Measurements from ENCODE around the gene HPGDS. TPM values are rescaled to one million over a fixed set of nuclear protein-coding genes. Genes with fewer than 3 reads are reported as not detected.

The HPGDS gene
- total and polyA plus RNA-seq, 2 donors (not counting 1 experiment from before 2014, with no cell fraction given) = not detected

DNA sequence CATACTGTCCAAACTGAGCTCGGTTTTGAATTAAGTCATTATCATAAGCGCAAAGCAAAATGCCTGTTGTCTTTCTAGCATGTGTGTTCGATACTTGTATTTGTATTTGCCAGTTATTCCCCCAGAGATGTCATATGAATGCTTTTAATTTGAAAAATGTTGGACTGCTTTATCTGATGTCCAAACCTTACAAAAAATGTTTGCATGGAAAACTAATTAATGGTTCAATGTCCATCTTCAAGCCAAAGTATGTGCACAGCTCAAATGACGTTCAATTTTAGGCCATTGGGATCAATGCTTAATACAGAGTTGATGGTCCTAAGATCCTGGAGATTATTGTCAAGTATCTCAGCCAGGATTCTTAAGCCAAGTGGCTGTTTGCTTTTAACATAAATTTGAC, 17.2 kb upstream of the HPGDS start:
- H3K4me3 Mint-ChIP-seq = no peak overlapping the region
- no peaks in the 10 kb centered on the region for H3K27me3 ChIP-seq (replicated peaks in 1 of 4; ENCODE audit: control extremely low read depth in 1 of 4, control insufficient read depth in 3 of 4, insufficient read depth in 4 of 4, low read length in 3 of 4)
- no peaks in the 10 kb centered on the region for H4K20me1 ChIP-seq (ENCODE audit: control insufficient read depth, insufficient read depth, low read length, poor library complexity, severe bottlenecking)
- H3K36me3 ChIP-seq (replicated peaks in 1 of 2; ENCODE audit: control extremely low read depth in 1 of 2, control insufficient read depth in 1 of 2, extremely low read depth in 1 of 2, insufficient read depth in 2 of 2, low read length in 1 of 2) = no peaks in the 10 kb centered on the region
- H3K9me3 ChIP-seq (ENCODE audit: control extremely low read depth in 1 of 3, control insufficient read depth in 2 of 3, insufficient read depth in 1 of 3, low read length in 2 of 3) = no peaks in the 10 kb centered on the region
- no peaks in the 10 kb centered on the region for H3K4me1 ChIP-seq (ENCODE audit: control insufficient read depth in 2 of 2, insufficient read depth in 2 of 2, low read length in 2 of 2)
- H3K4me1 Mint-ChIP-seq = no peaks in the 10 kb centered on the region
- ATAC-seq (ENCODE audit: low read depth) = no peak
- intact Hi-C loops (cut with micrococcal nuclease) = no loop called here
- H3K4me3 ChIP-seq (ENCODE audit: control extremely low read depth in 1 of 5, extremely low read depth in 1 of 5, insufficient read depth in 1 of 5, low read depth in 2 of 5, low read length in 4 of 5) = no peak overlapping the region
- H3K9me3 Mint-ChIP-seq (ENCODE audit: insufficient read depth) = no peaks in the 10 kb centered on the region
- H3K79me2 ChIP-seq (ENCODE audit: control insufficient read depth, insufficient read depth, low read length) = no peaks in the 10 kb centered on the region
- H3K4me2 ChIP-seq (replicated peaks; ENCODE audit: low read depth, low read length, poor library complexity, severe bottlenecking) = no peak overlapping the region
- ChIA-PET POLR2A (no interaction called here), CTCF (no interaction called here)
- no peak overlapping the region for H3K27ac Mint-ChIP-seq
- no peak overlapping the region for H3K27ac ChIP-seq (ENCODE audit: low read length in 2 of 2)
- DNase-seq = no peak
- WGBS (ENCODE audit: insufficient coverage) = no CpG with 5 or more reads among the region's 4 CpGs
- H3K27me3 Mint-ChIP-seq = no peaks in the 10 kb centered on the region
- no peak for TF ChIP-seq EZH2 (IDR thresholded peaks at IDR 0.05; ENCODE audit: borderline replicate concordance, insufficient read depth, low read depth, low read length, poor library complexity, severe bottlenecking)
- TF ChIP-seq, protein P1, sequence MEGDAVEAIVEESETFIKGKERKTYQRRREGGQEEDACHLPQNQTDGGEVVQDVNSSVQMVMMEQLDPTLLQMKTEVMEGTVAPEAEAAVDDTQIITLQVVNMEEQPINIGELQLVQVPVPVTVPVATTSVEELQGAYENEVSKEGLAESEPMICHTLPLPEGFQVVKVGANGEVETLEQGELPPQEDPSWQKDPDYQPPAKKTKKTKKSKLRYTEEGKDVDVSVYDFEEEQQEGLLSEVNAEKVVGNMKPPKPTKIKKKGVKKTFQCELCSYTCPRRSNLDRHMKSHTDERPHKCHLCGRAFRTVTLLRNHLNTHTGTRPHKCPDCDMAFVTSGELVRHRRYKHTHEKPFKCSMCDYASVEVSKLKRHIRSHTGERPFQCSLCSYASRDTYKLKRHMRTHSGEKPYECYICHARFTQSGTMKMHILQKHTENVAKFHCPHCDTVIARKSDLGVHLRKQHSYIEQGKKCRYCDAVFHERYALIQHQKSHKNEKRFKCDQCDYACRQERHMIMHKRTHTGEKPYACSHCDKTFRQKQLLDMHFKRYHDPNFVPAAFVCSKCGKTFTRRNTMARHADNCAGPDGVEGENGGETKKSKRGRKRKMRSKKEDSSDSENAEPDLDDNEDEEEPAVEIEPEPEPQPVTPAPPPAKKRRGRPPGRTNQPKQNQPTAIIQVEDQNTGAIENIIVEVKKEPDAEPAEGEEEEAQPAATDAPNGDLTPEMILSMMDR (IDR thresholded peaks at IDR 0.05) = no peak
- H3K9ac ChIP-seq (ENCODE audit: low read length) = no peak overlapping the region
- no peak overlapping the region for H2AFZ ChIP-seq (ENCODE audit: insufficient read depth, low read depth, low read length, poor library complexity, severe bottlenecking)

DNA sequence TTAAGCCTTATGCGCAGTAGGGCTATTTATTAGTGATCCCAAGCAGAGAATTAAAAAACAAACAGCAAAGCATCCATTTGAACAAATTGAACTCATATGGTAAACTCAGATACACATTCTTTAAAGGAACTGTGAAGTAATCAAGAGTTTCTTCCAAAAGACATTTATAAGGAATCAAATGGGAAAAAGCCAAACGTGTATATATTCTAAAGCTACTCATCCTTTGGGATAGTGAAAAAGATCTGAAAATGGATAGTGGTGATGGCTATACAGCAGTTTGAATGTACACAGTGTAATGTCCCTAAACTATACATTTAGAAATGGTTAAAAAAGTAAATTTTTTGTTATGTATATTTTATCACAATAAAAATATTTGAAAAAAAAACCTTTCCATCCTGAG, 16.6 kb upstream of the HPGDS start:
- no peak overlapping the region for H3K4me3 ChIP-seq (ENCODE audit: control extremely low read depth in 1 of 5, extremely low read depth in 1 of 5, insufficient read depth in 1 of 5, low read depth in 2 of 5, low read length in 4 of 5)
- H3K9me3 ChIP-seq (ENCODE audit: control extremely low read depth in 1 of 3, control insufficient read depth in 2 of 3, insufficient read depth in 1 of 3, low read length in 2 of 3) = no peaks in the 10 kb centered on the region
- no peak overlapping the region for H3K4me3 Mint-ChIP-seq
- H4K20me1 ChIP-seq (ENCODE audit: control insufficient read depth, insufficient read depth, low read length, poor library complexity, severe bottlenecking) = no peaks in the 10 kb centered on the region
- H3K79me2 ChIP-seq (ENCODE audit: control insufficient read depth, insufficient read depth, low read length) = no peaks in the 10 kb centered on the region
- intact Hi-C loops (cut with micrococcal nuclease) = no loop called here
- no peaks in the 10 kb centered on the region for H3K36me3 ChIP-seq (replicated peaks in 1 of 2; ENCODE audit: control extremely low read depth in 1 of 2, control insufficient read depth in 1 of 2, extremely low read depth in 1 of 2, insufficient read depth in 2 of 2, low read length in 1 of 2)
- H3K9me3 Mint-ChIP-seq (ENCODE audit: insufficient read depth) = no peaks in the 10 kb centered on the region
- H3K27me3 ChIP-seq (replicated peaks in 1 of 4; ENCODE audit: control extremely low read depth in 1 of 4, control insufficient read depth in 3 of 4, insufficient read depth in 4 of 4, low read length in 3 of 4) = no peaks in the 10 kb centered on the region
- H3K27ac Mint-ChIP-seq = no peak overlapping the region
- H3K4me2 ChIP-seq (replicated peaks; ENCODE audit: low read depth, low read length, poor library complexity, severe bottlenecking) = no peak overlapping the region
- no peaks in the 10 kb centered on the region for H3K4me1 ChIP-seq (ENCODE audit: control insufficient read depth in 2 of 2, insufficient read depth in 2 of 2, low read length in 2 of 2)
- 100% methylated on average over 1 of the region's 2 CpGs for WGBS (ENCODE audit: insufficient coverage)
- H3K9ac ChIP-seq (ENCODE audit: low read length) = no peak overlapping the region
- DNase-seq = no peak
- H3K4me1 Mint-ChIP-seq = no peaks in the 10 kb centered on the region
- POLR2A ChIA-PET = no interaction called here
- H3K27ac ChIP-seq (ENCODE audit: low read length in 2 of 2) = no peak overlapping the region
- no peak overlapping the region for H2AFZ ChIP-seq (ENCODE audit: insufficient read depth, low read depth, low read length, poor library complexity, severe bottlenecking)
- CTCF ChIA-PET = no interaction called here
- no peaks in the 10 kb centered on the region for H3K27me3 Mint-ChIP-seq
- TF ChIP-seq, protein P1 (IDR thresholded peaks at IDR 0.05) = no peak
- TF ChIP-seq EZH2 (IDR thresholded peaks at IDR 0.05; ENCODE audit: borderline replicate concordance, insufficient read depth, low read depth, low read length, poor library complexity, severe bottlenecking) = no peak
- ATAC-seq (ENCODE audit: low read depth) = no peak

All from B cell (primary cell).